Activated CD4-positive, alpha-beta T cell treated with anti-CD3 and anti-CD28 coated beads, Interleukin-2, amount 50 U/mL, for 24 hours (primary cell): Measurements from ENCODE around the gene RTN4.

Experiments
- DNase-seq, 2 donors: peaks; one replicate each; pipeline ENCODE4 v3.0.0-alpha.2; 2020; ENCODE audit warnings: low read depth in 1 of 2, low spot score in 1 of 2

RTN4 gene

GRCh38 chr2:54955358-54956110 is 94.7 kb downstream of the RTN4 start:
- no peak for DNase-seq

DNA sequence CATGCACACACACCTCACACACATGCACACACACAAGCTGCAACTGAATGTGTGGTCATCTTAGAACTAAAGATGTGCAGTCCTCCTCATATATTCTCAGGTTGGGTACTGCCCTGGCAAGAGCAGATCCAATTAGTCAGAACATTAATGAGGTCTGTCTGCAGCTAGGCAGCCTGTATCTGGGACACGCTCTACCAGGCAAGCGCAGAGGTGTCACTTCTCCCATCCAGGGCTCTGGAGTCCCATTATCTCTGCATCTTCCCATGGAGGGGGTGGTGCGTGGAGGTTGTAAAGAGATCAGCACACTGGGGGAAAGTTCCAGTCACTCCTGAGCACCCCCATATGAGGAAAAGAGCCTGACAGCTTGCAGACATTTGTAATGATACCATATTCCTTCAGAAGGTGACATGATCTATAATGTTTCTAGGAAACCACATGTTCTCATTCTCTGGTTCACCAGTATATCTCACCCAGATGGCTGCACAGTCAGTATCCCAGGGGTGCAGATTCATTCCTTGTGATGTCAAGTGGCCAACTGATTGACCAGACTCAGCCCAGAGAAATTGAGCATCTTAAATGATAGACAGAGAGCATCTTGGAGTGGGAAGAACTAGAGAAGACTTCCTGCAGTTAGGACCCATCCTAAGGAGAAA is 95.4 kb downstream of the RTN4 start:
- DNase-seq: no peak

DNA sequence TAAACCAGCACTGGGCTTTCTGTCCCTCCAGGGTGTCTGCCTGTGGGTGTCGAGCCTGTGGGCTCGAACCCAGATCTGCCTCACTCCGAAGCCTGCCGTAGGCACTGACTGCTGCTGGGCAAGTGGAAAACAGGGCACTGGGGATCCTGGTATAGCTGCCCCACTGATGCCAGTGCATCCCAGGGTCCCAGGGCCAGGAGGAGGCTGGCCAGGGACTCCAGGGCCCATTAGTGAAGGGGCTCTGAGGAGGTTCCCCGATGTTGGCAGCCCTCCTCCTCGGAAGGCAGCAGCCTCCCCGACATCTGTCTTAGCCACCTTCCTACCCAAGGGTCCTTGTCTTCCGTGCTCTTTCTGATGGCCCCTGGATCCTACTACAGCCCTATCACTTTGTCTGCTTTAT is 96.1 kb downstream of the RTN4 start:
- no peak for DNase-seq

DNA sequence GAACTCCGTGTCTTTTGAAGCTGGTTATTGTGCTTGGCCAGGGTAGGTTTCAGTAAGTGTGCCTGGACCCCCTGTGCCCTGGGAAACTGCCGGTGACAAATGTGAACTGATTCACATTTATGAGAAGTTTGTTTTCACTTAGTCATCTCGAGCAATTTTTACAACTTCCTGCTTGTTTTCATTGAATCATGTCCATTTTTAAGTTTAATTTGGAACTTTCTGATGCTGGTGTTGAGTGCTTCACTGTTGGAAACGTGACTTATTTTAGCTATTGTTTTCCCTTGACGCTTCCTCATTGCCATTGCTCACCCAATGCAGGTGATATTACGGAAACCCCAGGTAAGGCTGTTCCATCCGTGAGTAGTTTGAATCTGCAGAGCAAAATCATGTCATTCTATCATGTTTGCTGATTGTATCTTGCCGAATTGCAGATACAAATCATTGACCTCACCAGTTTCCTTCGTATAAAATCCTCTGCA is 97.2 kb downstream of the RTN4 start:
- DNase-seq: no peak

DNA sequence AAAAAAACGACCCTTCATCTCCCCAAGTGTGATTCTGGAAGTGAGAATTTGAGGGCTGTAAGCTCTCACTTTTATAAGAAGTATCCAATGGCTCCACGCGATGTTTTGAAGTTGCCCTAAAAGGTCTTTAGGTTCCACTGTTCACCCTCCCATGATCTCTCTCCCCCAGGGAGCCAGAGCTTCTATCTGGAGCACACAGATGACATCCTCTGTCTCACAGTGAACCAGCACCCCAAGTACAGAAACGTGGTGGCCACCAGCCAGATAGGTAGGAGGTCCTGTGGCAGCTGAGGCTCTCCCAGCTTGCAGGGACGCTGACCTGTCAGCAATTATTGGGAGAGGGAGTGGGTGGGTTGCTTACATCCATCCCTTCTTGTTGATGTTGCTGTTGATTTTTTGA is 97.8 kb downstream of the RTN4 start:
- DNase-seq: no peak

DNA sequence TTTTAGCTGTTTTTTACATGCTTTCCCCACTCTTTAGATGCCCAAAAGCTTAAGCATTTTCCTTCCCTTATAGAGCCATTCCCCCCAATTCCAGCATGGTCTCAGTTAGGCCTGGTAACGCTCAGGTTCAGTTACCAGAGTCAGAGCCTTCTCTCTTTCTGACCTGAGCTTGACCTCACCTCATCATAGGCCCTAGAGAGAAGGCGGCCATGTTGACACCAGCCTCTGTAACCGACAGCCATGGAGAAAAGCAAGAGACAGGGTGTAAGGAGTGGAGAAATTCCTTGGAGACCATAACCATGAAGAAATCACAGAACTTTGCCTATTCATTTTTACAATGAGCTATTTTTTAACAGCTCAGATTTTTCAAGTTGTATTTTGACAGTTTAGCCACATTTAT is 99.4 kb downstream of the RTN4 start:
- DNase-seq: no peak

DNA sequence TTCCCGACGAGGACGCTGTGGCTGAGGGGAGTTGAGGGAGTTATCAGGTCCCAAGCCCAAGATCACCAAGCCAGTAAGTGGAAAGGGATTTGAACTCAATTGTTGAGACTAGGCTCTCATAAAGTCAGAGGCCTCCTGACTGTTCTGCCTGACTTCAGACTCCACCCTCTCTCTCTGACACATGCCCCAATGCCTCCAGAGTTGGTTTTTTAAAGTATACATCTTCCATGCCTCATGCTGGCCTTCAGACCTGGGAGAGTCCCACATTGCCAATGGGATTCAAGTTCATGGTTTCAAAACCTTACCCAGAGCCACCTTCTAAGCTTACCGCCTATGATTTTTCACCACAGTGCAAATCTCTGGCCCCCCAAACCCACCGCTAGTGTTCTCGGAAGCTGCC is 100.8 kb downstream of the RTN4 start:
- DNase-seq: no peak

DNA sequence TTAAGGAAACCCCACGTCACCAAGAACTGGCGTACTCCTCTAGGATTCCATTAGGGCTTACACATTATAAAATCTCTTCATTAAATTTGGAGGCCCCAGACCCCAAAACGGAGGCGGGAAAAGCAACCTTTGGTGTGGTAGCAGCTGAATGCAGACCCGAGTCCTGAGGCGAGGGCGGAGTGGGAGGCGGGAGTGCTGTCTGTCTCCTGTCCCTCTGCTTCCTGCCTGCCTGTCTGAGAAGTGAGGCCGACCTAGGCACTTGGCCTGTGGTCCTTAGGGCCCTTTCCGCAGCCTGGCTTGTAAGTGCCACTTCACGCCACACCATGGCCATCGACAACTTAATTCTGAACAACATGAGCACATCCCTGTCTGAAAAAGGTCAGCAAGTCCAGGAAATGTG is 102.1 kb downstream of the RTN4 start:
- DNase-seq: no peak

DNA sequence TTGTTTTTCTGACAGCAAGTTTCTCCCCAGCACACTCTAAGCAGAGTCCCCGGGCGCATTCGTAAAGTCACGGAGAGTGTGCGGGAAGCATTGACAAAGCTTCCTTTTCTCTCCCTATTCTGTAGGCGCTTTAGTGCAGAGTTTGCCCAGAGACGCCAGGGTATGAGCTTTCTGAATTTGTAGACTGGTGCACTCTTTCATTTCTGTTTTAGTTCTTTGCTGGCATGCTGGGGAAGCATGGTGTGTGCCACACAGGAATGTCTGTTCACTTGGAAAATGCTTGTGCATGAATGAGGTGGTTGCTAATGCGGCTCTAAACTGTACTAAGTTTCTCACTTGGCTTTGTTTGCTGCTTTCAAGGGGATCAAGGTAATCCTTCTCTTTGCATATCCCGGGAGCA is 102.6 kb downstream of the RTN4 start:
- no peak for DNase-seq

DNA sequence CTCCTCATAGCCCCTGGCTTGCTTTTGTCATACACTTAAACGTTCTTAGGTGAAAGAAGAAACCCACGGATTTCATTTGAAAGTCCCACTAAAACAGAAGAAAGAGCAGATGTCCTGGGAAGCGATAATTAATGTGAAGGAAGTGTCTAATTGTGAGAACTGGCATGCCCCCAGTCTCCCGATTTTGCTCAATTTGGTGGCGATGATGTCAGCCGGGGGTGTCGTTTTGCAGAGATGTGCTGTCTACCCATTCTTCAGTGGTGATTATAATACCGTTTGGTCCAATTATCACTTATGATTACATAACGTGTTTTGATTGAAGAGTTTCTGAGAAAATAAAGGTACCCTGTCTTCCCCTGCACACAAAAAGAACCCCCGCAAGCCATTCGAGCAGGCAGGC is 103.1 kb downstream of the RTN4 start:
- no peak for DNase-seq

DNA sequence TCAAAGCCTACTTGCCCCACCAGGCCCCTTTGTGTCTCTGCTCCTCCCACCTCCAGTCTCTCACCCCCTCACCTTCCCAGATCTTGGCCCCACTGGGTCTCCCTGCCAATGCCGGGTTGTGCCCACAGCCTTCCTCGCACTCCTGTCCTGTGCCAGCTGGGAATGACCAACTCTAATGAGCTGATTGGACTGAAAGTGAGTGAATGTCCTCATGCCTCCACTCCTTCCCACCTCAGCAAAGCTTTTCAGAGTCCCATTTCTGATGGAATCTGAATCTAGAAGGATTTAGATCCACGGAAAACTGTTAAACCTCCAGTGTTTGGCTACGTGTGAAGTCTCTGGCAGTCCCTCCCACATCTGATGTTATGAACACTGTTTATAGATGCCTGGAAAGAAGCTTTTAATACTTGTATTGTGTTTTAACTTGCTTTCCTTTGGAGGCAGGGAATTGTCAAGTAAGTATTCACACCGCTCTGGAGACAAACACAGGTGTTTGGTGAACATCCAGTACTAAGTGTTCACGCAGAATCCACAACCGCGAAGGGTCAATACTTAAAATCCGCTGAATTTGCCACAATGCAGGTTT is 103.9 kb downstream of the RTN4 start:
- DNase-seq: no peak

DNA sequence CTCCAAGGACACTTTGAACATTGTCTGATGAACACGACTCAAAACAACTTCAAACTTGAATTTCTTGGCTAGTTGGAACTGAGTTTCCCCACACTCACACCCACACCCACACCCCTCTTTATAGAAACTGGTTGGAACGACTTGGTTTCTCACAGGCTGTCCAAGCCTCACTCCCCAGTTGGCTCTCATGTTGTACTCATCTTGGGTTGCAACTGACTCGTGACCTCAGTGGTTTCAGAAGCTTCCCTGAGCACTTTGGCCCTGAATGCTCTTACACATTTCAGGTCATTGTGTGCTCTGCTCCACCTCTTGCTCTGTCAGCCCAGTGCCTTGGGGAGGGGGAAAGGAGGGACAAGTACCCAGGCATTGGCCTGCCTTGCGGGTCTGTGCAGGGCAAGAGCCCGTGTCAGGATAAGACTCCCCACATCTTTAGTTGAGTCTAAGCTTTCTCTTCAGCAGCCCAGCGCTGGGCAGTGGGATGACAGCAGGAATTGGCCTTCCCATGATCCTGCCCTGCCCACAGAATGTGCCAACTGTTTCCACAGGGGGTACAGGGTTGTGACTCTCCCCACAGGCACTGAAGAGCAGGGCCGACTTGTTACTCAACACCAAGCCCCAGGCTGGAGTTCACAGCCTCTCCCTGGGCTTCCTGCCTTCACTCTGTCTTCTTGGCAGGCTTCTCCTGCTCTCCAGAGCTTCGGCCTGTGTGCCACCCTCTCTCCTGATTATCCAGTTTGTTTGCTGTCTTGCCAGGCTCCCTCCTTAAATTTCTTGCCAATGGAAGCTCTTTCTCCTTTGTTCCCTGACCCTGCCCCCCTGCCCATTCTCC is 104.6 kb downstream of the RTN4 start:
- DNase-seq: no peak

GRCh38 chr2:54944724-54945326 is 105.4 kb downstream of the RTN4 start:
- DNase-seq: no peak

GRCh38 chr2:54942373-54942772 is 107.9 kb downstream of the RTN4 start:
- DNase-seq: peak in 1 of 2 donors; percentile 4

DNA sequence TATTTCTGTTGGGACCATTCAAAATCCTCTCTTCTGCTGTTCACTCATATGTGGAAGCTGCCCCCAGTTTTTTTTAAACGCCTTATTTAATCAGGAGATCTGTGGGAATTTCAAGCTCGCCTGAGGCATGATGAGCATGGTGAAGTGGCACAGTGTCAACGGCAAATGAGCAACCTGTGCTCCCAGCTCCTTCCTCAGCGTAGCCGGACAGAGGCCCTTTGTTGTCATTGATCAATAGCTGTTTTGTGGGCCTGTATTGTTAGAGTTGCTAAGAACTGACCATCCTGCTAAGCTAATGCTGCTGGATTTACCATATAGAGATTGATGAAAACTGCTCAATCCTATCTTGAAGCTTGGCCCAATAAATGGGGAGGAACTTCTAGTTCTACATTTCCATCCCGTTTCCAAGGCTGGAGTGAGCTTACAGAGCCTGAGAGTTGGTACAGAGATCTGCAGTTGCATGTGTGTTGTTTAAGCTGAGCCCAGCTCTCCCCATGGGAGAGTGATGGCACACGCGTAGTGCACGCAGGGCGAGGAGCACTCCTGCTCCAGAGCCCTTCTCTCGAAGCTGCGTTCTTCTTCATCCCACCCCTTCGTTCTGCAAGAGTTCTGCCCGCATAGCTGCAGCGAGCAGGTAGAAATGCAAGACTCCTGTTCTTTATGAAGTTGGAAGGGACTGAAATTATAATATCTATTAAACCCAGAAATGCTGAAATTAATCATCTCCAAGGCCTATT is 108.8 kb downstream of the RTN4 start:
- no peak for DNase-seq

DNA sequence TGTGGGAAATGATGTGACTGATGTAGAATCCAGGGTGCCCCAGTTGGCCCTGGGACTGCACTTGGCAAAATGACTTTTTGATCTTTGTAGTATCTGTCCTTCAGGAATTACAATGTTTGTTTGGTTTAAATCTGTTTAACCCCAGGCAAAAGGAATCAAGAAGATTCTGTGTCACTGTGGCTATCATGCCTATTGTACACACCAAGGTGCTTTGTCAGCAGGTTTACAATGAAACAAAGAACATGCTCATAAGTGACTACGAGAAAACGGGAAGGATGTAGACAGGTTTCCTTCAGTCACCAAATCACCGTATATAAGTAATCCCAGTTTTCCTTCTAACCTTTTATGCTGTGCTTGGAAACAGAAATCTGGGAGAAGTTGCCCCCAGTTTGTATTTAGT is 109.5 kb downstream of the RTN4 start:
- DNase-seq: no peak

DNA sequence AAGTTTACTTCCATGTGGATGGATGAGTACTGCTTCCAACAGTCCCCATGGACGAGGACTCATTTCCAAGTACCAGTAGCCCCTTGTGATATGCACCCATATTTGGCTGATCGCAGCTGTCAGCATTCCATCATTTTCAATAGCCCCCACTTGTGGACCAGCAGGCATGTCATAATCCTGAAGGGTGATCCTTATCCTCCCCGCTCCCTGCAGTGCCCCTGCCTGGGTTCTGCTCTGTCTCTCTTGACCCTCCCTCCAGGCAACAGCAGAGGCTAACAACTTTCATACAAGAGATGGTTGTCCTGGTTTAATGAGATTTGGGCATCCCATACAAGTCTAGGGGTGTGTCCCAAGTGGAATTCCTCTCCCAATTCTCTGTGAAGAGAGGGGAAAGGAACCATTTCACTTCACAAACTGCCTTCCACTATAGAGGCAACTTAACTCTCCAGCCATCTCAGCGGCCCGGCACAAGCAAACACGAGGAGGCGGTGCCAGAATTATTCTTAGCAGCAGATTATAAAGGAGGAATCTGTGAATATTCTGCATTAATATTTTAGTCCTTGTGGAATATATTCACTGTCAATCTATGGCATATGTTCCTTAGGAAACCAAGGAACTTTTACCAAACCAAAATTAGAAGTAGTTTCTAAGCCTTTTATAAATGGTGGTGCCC is 110.7 kb downstream of the RTN4 start:
- DNase-seq: no peak

GRCh38 chr2:54936766-54937165 is 113.5 kb downstream of the RTN4 start:
- DNase-seq: no peak

GRCh38 chr2:54935389-54935788 is 114.9 kb downstream of the RTN4 start:
- DNase-seq: no peak

DNA sequence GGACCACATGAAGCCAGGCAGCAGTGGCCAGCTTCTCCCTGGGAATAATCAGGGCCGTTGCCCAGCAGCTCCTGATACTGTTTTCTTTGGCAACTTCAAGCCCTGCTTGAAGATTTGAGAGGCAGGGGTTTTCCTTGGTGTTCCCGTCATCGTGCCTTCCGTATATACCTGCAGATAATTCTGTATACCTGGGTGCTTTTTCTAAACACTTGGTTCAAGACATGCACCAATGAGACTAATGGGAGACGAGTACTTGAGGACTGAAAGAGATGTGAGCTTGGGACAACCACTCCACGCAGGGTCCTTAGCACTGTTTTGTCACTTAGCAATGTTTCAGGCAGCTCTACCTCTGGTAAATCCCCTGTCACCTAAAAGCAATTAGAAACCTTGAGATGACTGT is 118.8 kb downstream of the RTN4 start:
- DNase-seq: no peak
